ENCODE results near the gene CDK5RAP2. TPM values are rescaled to one million over a fixed set of nuclear protein-coding genes. Genes with fewer than 3 reads are reported as not detected.
A peak's percentile ranks its signal among the peaks of the same experiment; 100 is the strongest.
"Not testable (repeated sequence)": the region's sequence is repeated elsewhere in the genome, so short reads cannot be mapped to it uniquely, and the experiment has no call there.

Gene CDK5RAP2
- total RNA-seq, 2 donors from 2014 or later: 81.5 to 81.9 TPM

DNA sequence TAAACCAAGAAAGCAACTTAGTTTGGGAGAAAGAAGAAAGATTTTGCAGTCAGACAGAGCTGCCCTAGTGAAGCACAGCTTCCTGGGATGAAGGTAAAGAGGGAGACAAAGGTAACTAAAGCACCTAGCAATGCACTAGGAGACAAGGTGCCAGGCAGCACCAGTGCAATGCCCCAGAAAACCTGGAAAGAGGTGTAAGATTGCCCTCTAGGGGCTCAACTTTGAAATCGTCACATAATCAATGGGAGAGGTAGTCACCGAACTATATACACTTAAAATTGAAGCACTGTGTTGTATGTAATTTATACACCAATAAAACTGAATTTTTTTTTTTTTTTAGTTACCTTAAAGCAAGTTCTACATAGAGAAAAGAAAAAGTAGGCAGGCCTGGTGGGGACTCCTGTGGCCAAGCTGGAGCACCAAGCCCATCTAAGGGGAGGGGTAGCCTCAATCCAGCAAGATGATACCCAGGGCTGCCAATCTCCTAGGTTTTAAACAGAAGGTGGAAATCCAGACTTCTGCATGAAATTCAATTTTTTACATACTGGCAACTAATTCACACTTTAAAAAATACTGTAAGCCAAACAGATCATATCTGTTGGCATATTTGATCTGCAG, 48.2 kb downstream of the CDK5RAP2 start:
- peak in 1 of 2 donors; percentile 3 for DNase-seq
- Mint-ChIP-seq H3K4me1 (ENCODE audit: low read depth) (no peaks in the 10 kb centered on the region), H3K27ac (no peak overlapping the region), H3K4me3 (no peak overlapping the region), H3K27me3 (ENCODE audit: low read depth) (no peaks in the 10 kb centered on the region), H3K9me3 (no peaks in the 10 kb centered on the region), H3K36me3 (ENCODE audit: insufficient read depth in 2 of 2) (peaks cover 16 to 51% of the 10 kb centered on the region in 2 donors)
- no peak for ATAC-seq (replicated peaks in 1 of 2)

DNA sequence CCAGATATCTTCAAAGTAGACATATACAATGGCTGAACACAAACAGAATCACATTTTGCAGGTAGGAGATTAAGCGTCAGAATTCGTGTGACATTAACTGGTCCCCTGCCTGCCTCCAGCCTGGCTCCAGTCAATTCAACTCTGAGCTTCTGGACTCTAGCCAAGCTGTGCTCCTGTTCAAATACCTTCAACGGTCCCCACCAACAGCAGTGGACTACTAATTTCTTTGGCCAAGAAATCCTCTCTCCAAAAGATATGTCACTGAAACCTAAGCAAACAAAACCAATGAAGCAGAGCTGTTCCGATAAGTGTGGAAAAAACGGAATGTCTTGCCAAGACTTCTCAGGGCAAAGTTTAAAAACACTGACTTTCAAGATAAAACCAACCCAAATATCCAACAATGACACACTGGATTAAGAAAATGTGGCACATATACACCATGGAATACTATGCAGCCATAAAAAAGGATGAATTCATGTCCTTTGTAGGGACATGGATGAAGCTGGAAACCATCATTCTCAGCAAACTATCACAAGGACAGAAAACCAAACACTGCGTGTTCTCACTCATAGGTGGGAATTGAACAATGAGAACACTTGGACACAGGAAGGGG, 49.6 kb downstream of the CDK5RAP2 start:
- H3K36me3 Mint-ChIP-seq (ENCODE audit: insufficient read depth in 2 of 2): peaks cover 24 to 60% of the 10 kb centered on the region in 2 donors
- H3K9me3 Mint-ChIP-seq; H3K27ac Mint-ChIP-seq; ATAC-seq (replicated peaks in 1 of 2); H3K4me3 Mint-ChIP-seq; DNase-seq; H3K4me1 Mint-ChIP-seq (ENCODE audit: low read depth); H3K27me3 Mint-ChIP-seq (ENCODE audit: low read depth): not testable (repeated sequence)

DNA sequence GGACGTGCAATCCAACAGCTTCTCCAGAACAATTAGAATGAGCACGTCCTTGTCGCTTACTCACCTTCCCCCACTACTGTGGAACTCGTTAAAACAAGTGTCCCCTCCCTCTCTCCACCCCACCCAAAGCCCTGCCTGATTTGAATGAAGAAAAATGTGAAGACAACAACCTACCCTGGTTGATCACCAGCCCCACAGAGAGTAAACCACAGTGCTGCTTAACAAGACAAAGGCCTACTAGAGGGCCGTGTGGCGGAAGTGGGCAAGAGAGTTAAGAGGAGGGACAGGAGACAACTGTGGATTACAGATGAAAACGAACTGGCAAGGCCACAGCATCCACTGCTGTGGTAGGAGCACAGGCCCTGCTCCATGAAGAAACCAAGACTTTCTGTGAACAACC, 51.1 kb downstream of the CDK5RAP2 start:
- Mint-ChIP-seq H3K27ac (no peak overlapping the region), H3K9me3 (no peaks in the 10 kb centered on the region), H3K27me3 (ENCODE audit: low read depth) (no peaks in the 10 kb centered on the region), H3K4me1 (ENCODE audit: low read depth) (no peaks in the 10 kb centered on the region), H3K36me3 (ENCODE audit: insufficient read depth in 2 of 2) (peaks cover 27 to 63% of the 10 kb centered on the region in 2 donors), H3K4me3 (no peak overlapping the region)
- no peak for DNase-seq
- no peak for ATAC-seq (replicated peaks in 1 of 2)

DNA sequence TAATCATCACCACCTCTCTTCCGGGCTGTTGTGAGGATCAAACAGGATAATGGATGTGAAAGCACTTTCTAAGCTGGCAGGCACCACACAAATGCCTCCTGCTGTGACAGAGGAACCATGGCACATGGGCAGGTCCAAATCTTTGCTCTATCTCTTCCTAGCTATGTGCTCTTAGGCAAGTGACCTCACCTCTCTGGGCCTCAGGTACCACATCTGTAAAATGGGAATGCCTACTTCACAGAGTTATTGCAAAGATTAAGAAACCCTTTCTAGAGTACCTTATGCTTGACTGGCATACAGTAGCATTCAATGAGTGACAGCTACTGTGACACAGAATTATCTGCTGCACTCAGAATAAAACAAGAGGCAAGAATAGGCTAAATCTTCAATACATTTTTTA, 51.6 kb downstream of the CDK5RAP2 start:
- Mint-ChIP-seq H3K4me3 (no peak overlapping the region), H3K36me3 (ENCODE audit: insufficient read depth in 2 of 2) (peaks cover 25 to 66% of the 10 kb centered on the region in 2 donors), H3K9me3 (no peaks in the 10 kb centered on the region), H3K27ac (no peak overlapping the region), H3K27me3 (ENCODE audit: low read depth) (no peaks in the 10 kb centered on the region), H3K4me1 (ENCODE audit: low read depth) (no peaks in the 10 kb centered on the region)
- no peak for ATAC-seq (replicated peaks in 1 of 2)
- DNase-seq: no peak

DNA sequence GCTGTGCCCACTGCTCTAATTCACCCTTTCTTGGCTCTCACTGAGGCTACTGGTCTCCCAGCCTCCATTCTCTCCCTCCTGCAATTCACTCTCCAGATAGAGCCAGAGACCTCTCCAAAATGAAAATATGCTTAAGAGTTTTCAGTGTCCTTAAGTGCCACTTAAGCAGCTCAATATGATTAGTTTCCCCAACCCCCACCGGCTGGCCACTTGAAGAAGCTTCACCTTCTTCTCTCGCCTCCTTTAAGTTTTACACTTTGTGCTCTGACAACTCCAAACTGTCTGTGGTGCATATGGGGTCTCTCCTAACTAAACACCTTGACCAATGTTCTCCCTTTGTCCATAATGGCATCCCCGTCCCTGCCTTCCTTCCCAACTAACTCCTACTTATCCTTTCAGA, 53.4 kb downstream of the CDK5RAP2 start:
- DNase-seq: no peak
- ATAC-seq (replicated peaks in 1 of 2): no peak
- H3K4me1 Mint-ChIP-seq (ENCODE audit: low read depth): no peaks in the 10 kb centered on the region
- peaks cover 20 to 64% of the 10 kb centered on the region in 2 donors for H3K36me3 Mint-ChIP-seq (ENCODE audit: insufficient read depth in 2 of 2)
- H3K9me3 Mint-ChIP-seq: no peaks in the 10 kb centered on the region
- H3K4me3 Mint-ChIP-seq: no peak overlapping the region
- H3K27ac Mint-ChIP-seq: no peak overlapping the region
- no peaks in the 10 kb centered on the region for H3K27me3 Mint-ChIP-seq (ENCODE audit: low read depth)

DNA sequence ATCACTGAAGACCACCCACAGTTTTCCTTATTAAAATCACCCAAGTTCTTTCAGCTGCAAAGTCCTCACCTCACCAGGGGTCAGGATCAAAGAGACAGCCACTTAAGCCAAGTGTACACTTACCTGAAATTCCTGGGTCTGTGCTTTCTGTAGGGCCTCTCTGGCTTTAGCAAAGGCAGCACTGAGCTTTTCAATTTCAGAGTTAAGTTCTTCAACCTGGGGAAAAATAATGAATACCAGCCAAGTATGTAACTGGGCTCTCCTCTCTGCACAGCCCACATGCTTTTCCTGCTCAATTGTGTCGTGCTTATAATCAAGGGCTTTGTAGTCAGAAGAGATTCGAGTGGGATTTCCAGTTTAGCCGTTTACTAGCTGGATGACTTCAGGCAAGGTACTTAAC, 55.1 kb downstream of the CDK5RAP2 start:
- Mint-ChIP-seq H3K27ac (no peak overlapping the region), H3K27me3 (ENCODE audit: low read depth) (no peaks in the 10 kb centered on the region), H3K9me3 (no peaks in the 10 kb centered on the region), H3K4me3 (no peak overlapping the region), H3K4me1 (ENCODE audit: low read depth) (no peaks in the 10 kb centered on the region), H3K36me3 (ENCODE audit: insufficient read depth in 2 of 2) (peaks cover 17 to 56% of the 10 kb centered on the region in 2 donors)
- DNase-seq (no peak), ATAC-seq (replicated peaks in 1 of 2) (no peak)

DNA sequence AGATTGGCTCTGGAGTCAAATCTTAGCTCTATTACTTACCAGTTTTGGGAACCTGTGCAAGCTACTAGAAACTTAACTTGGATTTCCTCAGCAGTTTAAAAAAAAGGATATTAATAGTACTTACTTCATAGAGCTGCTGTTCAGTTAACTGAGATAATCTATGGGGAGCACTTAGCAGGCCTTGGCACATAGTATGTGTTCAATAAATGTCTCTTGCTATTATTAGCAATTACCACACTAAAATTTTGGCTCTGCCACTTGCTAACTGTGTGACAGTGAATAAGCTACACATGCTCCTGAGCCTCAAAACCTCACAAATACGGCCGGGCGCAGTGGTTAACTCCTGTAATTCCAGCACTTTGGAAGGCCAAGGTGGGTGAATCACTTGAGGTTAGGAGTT, 55.9 kb downstream of the CDK5RAP2 start:
- DNase-seq (no peak), ATAC-seq (replicated peaks in 1 of 2) (no peak)
- Mint-ChIP-seq H3K36me3 (ENCODE audit: insufficient read depth in 2 of 2) (peaks cover 17 to 60% of the 10 kb centered on the region in 2 donors), H3K4me1 (ENCODE audit: low read depth) (no peaks in the 10 kb centered on the region), H3K4me3 (no peak overlapping the region), H3K9me3 (no peaks in the 10 kb centered on the region), H3K27ac (no peak overlapping the region), H3K27me3 (ENCODE audit: low read depth) (no peaks in the 10 kb centered on the region)

DNA sequence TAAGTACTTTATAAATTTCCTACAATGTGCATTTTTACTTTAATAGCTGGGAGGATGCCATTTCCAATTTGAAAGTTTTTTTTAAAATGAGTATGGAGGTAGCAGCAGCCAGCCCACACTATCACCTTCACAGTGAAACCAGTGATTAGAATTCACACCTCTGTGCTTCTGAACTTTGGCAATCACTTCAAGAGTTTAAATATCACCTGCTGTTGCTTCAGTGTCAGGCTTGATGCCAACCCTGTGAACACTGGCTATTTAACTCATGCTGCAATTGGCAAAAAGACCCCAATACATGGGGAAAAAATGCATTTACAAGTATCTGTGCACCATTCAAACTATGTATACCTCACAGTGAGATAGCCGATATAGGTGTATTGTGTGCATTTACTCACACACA, 57.4 kb downstream of the CDK5RAP2 start:
- DNase-seq (no peak), ATAC-seq (replicated peaks in 1 of 2) (no peak)
- no peaks in the 10 kb centered on the region for H3K4me1 Mint-ChIP-seq (ENCODE audit: low read depth)
- H3K36me3 Mint-ChIP-seq (ENCODE audit: insufficient read depth in 2 of 2): peaks cover 19 to 52% of the 10 kb centered on the region in 2 donors
- H3K9me3 Mint-ChIP-seq: no peaks in the 10 kb centered on the region
- no peaks in the 10 kb centered on the region for H3K27me3 Mint-ChIP-seq (ENCODE audit: low read depth)
- H3K4me3 Mint-ChIP-seq: no peak overlapping the region
- no peak overlapping the region for H3K27ac Mint-ChIP-seq

DNA sequence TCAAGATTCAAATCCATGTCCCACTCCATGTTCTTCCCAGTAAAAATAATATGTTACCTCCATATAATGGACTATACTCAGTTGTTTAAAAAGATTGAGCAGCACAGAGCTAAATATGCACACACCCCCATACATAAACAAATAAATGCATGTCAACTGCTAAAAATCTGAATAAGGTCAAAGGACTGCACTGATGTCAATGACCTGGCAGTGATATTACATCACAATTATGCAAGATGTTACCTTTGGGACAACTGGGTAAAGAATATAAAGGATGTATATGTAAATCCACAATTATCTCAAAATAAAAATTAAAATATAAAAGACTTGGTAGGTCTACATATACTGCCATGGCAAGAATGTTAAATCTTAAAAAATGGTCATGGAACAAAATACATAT, 57.9 kb downstream of the CDK5RAP2 start:
- no peaks in the 10 kb centered on the region for H3K9me3 Mint-ChIP-seq
- ATAC-seq (replicated peaks in 1 of 2): no peak
- no peaks in the 10 kb centered on the region for H3K4me1 Mint-ChIP-seq (ENCODE audit: low read depth)
- no peak overlapping the region for H3K27ac Mint-ChIP-seq
- no peak overlapping the region for H3K4me3 Mint-ChIP-seq
- H3K27me3 Mint-ChIP-seq (ENCODE audit: low read depth): no peaks in the 10 kb centered on the region
- H3K36me3 Mint-ChIP-seq (ENCODE audit: insufficient read depth in 2 of 2): peaks cover 19 to 50% of the 10 kb centered on the region in 2 donors
- DNase-seq: no peak

DNA sequence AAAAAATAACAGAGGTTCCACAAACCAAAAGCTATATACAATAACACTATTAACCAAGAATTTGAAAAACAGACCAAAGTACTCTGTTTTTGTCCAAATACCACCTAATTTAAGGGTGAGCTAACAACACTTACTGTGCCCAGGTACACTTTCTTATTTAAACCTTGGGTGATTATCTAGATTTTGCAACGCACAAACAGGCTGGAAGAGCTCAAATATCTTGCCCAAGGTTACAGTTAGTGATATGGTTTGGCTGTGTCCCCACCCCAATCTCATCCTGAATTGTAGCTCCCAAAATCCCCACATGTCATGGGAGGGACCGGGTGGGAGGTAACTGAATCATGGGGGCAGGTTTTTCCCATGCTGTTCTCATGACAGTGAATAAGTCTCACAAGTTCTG, 58.9 kb downstream of the CDK5RAP2 start:
- H3K27ac Mint-ChIP-seq: peak overlapping the region; percentile 57

DNA sequence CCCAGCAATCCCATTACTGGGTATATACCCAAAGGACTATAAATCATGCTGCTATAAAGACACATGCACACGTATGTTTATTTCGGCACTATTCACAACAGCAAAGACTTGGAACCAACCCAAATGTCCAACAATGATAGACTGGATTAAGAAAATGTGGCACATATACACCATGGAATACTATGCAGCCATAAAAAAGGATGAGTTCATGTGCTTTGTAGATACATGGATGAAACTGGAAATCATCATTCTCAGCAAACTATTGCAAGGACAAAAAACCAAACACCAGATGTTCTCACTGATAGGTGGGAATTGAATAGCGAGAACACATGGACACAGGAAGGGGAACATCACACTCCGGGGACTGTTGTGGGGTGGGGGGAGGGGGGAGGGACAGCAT, 64.0 kb downstream of the CDK5RAP2 start:
- peaks cover 12% of the 10 kb centered on the region for H3K4me1 Mint-ChIP-seq (ENCODE audit: low read depth)
- H3K36me3 Mint-ChIP-seq (ENCODE audit: insufficient read depth in 2 of 2): peaks cover 17 to 49% of the 10 kb centered on the region in 2 donors
- not testable (repeated sequence) for H3K9me3 Mint-ChIP-seq; ATAC-seq (replicated peaks in 1 of 2); H3K27ac Mint-ChIP-seq; DNase-seq; H3K27me3 Mint-ChIP-seq (ENCODE audit: low read depth); H3K4me3 Mint-ChIP-seq

More for the DNA sequence above, 58.9 kb downstream of the CDK5RAP2 start:
- H3K27me3 Mint-ChIP-seq (ENCODE audit: low read depth): no peaks in the 10 kb centered on the region
- H3K4me1 Mint-ChIP-seq (ENCODE audit: low read depth): no peaks in the 10 kb centered on the region
- peaks cover 15 to 44% of the 10 kb centered on the region in 2 donors for H3K36me3 Mint-ChIP-seq (ENCODE audit: insufficient read depth in 2 of 2)
- H3K4me3 Mint-ChIP-seq: no peak overlapping the region
- no peak for ATAC-seq (replicated peaks in 1 of 2)
- no peak for DNase-seq
- H3K9me3 Mint-ChIP-seq: peaks cover 0 to under 1% of the 10 kb centered on the region in 2 donors

DNA sequence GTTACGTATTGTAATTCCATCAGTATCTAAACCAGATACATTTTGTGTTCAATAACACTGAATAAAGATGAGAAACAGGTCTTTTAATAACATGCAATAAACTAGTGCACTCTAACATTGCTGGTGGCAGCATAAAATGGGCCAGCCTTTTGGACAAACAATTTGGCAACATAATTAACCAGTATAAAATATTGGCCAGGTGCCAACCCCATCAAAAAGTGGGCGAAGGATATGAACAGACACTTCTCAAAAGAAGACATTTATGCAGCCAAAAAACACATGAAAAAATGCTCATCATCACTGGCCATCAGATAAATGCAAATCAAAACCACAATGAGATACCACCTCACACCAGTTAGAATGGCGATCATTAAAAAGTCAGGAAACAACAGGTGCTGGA, 64.5 kb downstream of the CDK5RAP2 start:
- not testable (repeated sequence) for H3K9me3 Mint-ChIP-seq; H3K4me3 Mint-ChIP-seq; H3K27me3 Mint-ChIP-seq (ENCODE audit: low read depth)

DNA sequence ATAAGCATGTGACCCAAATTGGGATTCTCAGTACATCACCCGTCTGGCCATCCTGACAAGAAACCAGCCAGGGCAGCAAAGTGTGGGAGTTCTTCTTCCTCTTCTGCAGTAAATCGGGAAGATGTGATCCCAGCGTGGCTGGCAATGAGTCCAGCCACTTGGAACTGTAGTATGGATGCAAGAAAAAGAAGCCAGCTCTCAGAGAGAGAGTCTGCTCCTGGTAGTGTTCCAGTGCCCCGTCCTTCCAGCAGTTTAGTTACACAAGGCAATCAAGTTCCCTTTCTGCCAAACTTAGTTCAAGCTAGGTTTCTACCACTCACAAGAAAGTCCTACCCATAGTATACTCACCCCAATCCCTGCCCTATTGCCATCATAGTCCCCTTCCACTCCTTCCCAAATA, 65.6 kb downstream of the CDK5RAP2 start:
- H3K9me3 Mint-ChIP-seq: peaks cover 0 to 4% of the 10 kb centered on the region in 2 donors
- H3K27me3 Mint-ChIP-seq (ENCODE audit: low read depth): no peaks in the 10 kb centered on the region
- ATAC-seq (replicated peaks in 1 of 2) (no peak), DNase-seq (no peak)
- peaks cover 18 to 46% of the 10 kb centered on the region in 2 donors for H3K36me3 Mint-ChIP-seq (ENCODE audit: insufficient read depth in 2 of 2)
- no peak overlapping the region for H3K4me3 Mint-ChIP-seq
- no peak overlapping the region for H3K27ac Mint-ChIP-seq
- peaks cover 12% of the 10 kb centered on the region for H3K4me1 Mint-ChIP-seq (ENCODE audit: low read depth)

More for the DNA sequence above, 64.5 kb downstream of the CDK5RAP2 start:
- H3K36me3 Mint-ChIP-seq (ENCODE audit: insufficient read depth in 2 of 2): peaks cover 16 to 47% of the 10 kb centered on the region in 2 donors
- not testable (repeated sequence) for H3K27ac Mint-ChIP-seq; DNase-seq; ATAC-seq (replicated peaks in 1 of 2)
- peaks cover 12% of the 10 kb centered on the region for H3K4me1 Mint-ChIP-seq (ENCODE audit: low read depth)
